Iris pigment epithelial cell (primary cell): ENCODE results near the gene ZNF75A.
"Not testable (repeated sequence)": the region's sequence is repeated elsewhere in the genome, so short reads cannot be mapped to it uniquely, and the experiment has no call there.

Experiments used
- DNase-seq: peaks from one replicate; pipeline ENCODE4 v3.0.0-alpha.2; 2011; ENCODE audit warnings: low read depth

ZNF75A gene

DNA sequence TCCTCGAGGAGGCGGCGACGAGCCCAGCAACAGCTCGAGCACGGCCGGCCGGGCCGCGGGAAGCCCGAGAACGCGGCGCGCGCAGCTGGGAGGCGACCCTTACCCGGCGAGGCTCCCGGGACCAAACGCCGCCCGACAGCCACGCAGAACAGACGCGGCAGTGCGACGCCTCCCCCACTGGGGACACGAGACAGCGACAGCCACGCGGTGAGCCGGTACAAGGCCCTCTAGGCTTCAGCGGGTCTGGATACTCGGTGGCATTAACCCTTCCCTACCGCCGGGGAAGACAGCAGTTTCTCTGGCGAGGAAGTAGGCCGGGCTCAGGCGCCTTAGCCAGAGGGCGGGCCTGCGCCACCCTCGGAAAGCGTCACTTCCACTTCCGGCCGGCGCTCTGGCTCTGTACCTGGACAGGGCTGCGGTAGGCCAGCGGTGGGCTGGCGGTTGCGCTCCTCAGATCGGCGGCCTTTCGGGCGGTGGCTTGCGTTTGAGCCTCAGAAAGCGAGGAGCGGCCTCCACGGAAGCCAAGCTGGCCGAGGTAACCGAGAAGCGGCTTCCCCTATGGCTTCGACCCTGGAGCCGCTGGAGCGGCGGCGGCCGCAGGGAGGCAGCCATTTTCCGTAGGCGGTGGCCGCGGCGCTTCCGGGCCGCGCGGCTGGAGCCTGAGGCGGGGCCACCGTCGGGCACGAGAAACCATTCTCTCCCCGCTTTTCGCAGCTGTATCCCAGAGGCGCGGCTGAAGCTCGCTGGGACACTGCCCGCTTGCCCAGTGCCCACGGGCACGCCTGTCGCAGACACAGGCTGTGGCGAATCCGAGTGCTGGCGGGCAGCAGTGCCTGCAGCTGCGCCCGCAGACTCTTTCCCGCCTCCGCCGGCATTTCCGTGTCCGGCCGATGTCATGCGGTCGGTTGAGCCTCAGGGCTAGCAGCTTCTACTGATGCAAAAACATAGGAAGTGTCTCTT, at the start of gene ZNF75A, which contains the start of gene TIGD7:
Gene ZNF75A, plus strand, starts transcription at position 389 of the 960 bp plus-strand sequence. CDS start 2,932 bp downstream, outside the sequence.
Gene TIGD7, minus strand, starts transcription at position 322 of the 960 bp plus-strand sequence. CDS start 4,816 bp downstream, outside the sequence.
- DNase-seq: peak; percentile 95

DNA sequence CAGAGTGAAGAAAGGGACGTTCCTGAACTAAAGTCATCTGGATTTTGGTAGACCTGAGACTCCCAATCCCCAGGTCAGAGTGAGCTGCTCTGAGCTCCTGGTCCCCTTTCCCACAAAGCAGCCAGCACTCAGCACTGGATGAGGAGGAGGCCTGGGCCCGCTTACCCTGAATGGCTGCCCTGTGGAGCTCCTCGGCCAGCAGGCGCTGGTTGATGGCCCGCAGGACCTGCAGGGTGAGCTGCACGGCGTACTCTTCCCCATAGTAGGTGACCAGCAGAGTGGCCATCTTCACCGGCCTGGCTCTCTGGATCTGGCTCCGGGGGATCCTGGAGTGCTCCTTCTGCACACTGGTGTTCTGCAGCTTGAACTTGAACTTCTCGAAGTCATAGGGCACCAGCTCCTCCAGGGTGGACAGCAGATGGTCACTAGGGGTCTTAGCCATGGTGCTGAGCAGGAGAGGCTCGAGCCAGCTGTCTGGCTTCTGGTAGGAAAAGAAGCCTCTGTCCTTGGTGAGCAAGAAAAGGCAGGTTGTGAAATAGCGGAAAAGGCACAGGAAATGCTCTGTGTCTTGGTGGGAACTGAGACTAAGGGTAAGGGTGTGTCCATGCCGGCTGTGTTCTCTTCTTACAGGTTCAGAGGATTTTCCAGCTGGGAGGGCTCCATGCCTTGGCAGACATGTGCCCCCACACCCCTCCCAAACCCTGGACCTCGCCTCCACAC, 49.0 kb upstream of the ZNF75A start, which contains the start of gene MEFV:
Gene MEFV, minus strand, starts transcription at position 488 of the 720 bp plus-strand sequence. Its CDS starts 46 bp downstream, at position 442.
- peak; percentile 58 for DNase-seq

DNA sequence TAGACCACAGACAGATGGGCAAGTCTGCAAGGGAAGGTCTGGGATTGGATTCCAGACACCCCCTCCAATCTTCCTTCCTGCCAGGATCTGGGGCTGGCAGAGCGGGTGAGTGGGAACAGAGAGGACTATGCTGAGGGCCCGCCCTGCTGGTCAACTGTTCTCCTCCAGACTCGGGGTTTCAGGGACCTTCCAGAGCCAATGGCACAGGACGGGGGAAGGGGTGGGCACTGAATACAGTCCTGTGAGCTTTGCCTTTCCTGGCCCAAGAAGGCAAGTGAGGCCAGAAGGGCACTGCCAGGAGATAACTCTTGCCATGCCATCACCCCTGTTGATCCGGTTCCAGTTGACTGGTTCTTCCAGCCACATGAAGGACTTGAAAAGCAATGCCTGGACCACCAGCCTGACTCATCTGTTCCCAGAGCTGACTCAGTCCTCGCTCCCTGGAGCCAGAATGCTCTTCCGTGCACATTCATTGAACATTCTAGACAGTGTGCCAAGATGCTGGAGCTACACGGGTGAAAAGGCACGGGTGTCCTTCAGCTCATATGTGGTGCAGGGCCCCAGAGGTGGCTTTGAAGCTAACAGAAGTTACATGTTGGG, 48.3 kb upstream of the ZNF75A start:
- DNase-seq: peak; percentile 54

DNA sequence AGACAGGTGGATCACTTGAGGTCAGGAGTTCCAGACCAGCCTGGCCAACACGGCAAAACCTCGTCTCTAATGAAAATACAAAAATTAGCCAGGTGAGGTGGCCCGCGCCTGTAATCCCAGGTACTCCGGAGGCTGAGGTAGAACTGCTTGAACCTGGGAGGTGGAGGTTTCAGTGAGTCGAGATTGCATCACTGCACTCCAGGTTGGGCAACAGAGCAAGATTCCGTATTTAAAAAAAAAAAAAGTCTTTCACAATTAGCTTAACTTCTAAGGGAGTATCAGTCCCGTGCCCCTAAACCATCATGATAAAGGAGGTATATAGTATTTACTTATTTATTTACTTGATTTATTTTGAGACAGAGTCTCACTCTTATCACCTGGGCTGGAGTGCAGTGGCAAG, 45.5 kb upstream of the ZNF75A start:
- DNase-seq: no peak

DNA sequence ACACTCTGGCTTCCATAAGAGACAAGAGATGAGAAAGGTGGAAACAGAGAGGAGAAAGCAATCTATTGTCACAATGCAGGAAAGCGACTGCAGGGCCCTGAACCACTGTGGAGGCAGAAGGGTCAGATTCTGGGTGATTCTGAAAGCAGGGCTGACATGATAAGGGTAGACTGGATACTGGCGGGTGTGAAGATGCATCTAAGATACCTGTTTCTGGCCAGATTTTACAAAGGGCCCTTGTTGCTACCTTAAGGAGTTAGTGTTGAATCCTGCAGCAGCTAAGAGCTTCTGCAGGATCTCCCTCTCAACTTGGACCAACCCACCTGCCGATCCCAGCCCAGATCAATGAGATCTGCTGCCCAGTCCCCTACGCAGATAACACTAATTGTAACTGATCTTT, 42.8 kb upstream of the ZNF75A start:
- DNase-seq: no peak

DNA sequence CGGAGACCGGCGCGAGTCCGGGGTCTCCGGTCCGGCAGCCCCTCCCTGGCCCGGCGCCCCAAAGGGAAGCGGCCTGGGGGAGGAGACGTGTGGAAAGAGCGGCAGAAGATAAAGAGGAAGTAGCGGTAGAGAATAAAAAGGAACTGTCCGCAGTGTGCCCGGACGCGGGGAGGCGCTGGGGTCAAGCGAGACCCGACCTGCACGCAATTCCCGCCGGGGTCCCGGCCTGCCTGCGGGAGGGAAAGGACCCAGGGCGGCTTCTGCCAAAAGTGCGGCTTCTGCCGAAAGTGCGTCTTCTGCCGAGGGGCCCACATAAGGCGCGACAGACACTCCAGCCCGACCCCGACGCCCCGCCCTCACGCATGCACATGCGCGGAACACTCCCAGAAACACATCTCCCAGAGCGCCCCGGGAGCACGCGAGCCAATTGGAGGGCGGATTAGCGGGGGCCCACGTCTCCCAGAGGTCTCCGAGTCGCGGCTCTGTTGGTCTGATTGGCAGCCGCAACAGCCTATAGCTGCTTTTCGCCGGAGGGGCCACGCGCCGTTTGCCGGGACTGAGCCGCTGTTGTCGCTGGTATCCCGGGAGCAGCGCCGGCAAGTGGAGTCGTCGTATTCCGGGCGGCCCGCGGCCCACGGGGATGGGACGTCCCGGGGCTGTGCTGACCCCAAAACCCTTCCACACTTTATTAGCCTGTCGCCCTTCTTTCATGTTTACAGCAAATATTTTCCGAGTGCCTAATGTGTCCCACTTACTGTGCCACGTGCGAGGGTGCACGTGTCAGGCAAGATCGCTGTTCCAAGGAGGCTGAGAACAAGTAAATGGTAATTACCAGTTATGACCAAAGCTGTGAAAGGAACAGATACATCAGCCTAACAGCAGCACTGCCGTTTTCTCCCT, 40.9 kb upstream of the ZNF75A start:
- DNase-seq: peak; percentile 99

DNA sequence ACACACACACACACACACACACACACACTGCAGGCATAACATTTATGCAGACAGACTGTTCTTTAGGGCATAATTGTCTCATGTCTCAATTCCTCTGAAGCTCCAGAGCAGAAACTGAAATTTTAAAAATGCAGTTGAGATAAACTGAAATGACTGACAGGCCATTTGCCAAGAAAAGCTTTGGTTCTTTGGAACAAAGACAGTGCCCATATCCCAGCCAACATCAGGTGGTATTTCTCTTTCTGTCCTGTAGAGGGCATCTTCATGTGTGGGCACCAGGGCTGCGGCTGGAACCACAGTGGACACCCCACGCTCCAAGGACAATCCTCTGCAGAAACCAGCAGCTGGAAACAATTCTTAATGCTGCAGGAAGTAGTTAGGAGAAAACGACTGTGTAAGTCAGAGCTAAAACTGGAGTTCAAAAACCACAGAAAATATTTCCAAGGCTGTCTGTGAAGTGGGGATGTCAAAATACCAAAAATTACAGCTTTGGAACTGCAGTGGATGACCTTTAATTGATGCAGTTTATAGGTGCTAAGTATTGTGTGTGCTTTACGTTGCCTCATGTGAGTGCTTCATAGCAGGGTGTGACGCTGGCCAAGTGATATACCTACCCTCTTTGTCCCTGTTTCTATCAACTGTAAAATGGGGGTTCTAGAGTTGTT, 38.3 kb upstream of the ZNF75A start:
- DNase-seq: peak; percentile 47

DNA sequence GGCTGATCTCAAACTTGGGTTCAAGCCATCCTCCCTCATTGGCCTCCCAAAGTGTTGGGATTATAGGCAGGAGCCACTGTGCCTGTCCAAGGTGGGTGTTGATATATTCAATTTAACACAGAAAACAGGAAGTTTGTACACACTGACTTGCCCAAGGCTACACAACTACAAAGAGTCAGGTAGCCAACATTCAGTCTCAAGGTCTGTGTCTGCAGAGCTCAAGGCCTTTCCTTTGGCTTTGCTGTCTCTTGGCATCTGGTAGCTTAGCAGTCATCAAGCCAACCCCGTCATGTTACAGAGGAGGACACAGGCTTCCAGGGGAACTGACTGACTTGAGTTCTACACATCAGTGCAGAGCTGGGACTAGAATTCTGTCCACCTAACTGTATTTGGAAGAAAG, 37.0 kb upstream of the ZNF75A start:
- DNase-seq: no peak

DNA sequence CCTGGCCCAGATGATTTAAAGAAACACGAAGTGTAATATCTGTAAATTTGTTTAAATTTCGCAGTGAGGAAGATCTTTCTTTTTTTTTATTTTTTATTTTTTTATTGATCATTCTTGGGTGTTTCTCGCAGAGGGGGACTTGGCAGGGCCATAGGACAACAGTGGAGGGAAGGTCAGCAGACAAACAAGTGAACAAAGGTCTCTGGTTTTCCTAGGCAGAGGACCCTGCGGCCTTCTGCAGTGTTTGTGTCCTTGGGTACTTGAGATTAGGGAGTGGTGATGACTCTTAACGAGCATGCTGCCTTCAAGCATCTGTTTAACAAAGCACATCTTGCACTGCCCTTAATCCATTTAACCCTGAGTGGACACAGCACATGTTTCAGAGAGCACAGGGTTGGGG, 34.6 kb upstream of the ZNF75A start:
- DNase-seq: not testable (repeated sequence)

DNA sequence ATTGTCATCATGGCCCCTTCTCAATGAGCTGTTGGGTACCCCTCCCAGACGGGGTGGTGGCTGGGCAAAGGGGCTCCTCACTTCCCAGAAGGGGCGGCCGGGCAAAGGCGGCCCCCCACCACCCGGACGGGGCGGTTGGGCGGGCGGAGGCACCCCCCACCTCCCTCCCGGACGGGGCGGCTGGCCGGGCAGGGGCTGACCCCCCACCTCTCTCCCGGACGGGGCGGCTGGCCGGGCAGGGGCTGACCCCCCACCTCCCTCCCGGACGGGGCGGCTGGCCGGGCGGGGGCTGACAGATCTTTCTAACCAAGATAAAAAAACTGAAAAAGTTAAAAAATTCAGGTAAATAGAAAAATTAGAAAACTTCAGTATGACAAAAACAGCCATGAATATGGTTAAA, 34.0 kb upstream of the ZNF75A start:
- DNase-seq: not testable (repeated sequence)

DNA sequence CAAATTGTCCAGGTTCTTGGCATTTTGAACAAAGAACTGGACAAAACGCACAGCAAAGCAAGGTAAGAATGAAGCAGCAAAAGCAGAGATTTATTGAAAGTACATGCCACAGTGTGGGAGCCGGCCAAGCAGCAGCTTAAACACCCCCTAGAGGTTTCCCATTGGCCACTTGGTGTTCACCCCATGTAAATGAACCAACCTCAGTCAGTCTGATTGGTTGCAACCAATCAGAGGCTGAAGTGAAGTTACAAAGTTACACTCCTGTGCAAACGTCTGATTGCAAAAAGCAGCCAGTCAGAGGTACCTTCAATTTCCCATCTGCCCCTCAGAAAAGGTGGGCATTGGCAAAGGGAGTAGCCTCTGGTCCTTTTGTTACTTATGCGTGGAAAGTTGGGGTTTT, 30.8 kb upstream of the ZNF75A start:
- DNase-seq: peak; percentile 45

DNA sequence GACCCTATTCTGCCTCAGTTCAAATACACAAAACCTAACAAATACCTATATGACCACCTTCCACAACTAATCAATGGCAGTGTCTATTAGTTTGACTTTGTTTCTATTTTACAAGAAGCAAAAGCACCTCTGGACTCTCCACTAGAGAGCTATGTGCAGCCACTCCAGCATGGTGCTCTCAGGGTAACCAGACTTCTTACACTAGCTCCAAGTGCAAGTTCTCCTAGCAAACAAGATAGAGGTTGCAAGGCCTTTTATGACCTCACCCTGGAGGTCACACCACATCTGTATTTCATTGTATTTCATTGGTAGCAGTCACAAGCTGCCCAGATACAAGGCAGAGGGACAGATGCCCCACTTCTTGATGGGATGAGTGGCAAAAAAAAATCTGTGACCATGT, 30.4 kb upstream of the ZNF75A start:
- no peak for DNase-seq

DNA sequence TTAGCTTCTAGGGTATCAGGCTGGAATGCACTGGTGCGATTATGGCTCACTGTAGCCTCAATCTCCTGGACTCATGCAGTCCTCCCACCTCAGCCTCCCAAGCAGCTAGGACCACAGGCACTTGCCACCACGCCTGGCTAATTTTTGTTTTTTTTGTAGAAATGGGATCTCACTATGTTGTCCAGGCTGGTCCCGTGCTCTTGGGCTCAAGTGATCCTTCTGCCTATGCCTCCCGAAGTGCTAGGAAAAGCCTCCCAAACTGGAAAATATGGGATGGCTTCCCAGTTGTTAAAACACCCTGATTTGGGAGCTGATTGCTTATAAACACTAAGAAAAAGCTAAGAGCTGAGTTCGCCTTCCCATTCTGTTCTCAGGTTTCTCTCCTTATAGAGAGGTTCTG, 28.6 kb upstream of the ZNF75A start:
- DNase-seq: no peak

DNA sequence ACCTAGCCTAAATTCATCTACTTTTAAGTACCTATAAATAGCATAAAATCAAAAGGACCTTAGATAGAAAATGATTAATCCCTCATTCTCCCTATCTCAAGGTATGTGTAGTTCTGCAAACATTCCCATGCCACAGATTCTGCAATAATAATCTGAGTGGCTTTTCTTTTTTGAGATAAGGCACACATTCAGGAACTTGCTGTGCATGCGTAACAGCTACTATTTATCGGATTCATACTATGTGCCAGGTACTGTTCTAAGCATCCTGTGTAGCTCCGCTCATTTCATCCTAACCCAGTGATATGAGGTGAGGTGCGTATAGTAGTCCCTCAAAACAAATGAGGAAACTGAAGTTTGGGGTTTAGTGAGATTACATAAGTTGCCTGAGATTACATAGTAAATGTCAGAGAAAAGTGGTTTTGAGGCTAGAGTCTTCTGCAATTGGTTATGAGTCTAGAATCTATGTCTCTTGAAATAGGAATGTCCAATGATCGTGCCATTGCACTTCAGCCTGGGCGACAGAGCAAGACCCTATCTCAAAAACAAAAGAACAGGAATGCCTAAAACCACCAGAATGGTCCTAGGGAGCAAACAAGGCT, 24.0 kb upstream of the ZNF75A start:
- DNase-seq: no peak

DNA sequence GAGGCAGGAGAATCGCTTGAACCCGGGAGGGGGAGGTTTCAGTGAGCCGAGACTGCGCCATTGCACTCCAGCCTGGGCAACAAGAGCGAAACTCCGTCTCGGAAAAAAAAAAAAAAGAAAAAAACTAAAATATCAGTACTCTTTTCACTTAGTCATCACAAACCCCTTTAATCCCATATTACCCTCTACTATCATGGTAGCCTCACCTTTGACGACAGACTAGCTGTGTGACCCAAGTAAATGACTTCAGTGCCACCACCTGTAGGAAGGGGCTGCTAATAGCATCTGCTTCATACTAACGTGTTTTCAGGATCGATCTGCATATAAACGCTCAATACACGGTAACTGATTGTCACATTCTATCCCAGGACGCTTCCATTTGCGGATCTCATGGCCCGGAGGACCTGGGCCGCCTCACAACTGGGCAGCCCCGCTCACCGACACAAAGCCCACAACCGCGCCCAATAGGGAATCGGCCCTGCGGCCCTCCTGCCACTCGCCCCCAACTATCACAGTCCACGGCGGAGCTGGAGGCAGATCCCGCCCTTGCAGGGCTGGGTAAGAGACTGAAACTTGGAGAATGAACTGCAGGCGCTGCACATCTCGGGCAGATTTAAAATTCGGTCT, 23.1 kb upstream of the ZNF75A start:
- peak; percentile 70 for DNase-seq

DNA sequence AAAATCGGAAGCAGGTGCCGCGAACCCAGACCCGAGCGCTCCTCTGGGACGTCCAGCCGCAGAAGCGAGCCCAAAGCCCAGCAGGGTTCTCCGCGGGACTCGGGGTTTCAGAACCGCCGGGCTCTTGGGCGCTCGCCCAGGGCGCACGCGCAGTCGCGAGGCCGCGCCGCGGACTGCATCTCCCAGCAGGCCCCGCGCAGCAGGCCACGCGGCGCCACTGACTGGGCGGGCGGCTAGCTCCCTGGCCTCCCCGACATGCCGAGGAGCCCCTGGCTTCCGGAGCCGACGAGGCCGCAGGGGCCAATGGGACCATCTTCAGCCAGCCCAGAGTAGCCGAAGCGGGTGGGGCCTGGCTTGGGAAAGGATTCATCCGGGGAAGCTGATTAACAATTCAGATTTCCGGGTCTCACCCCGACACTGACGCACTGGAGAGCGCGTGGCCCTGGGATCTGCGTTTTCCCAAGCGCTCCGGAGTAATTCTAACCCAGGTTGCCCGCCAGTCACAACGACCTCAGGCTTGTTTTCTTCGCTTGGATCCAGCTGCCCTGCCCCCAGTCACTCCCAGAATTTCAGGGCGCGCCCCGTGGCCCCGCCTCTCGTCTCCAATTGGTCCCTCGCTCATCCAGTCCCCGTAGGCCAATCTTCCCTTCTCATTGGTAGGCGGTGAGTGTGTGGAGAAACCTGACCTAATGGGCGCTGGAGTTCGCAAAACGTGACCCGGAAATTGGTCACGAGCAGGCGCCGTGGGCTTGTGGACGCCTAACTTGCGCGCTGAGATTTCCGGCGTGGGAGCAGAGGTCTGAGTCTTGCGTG, 22.4 kb upstream of the ZNF75A start, which contains the start of gene ZNF263:
Gene ZNF263, plus strand, starts transcription at position 762 of the 813 bp plus-strand sequence. CDS start 328 bp downstream, outside the sequence.
- DNase-seq: peak; percentile 99

DNA sequence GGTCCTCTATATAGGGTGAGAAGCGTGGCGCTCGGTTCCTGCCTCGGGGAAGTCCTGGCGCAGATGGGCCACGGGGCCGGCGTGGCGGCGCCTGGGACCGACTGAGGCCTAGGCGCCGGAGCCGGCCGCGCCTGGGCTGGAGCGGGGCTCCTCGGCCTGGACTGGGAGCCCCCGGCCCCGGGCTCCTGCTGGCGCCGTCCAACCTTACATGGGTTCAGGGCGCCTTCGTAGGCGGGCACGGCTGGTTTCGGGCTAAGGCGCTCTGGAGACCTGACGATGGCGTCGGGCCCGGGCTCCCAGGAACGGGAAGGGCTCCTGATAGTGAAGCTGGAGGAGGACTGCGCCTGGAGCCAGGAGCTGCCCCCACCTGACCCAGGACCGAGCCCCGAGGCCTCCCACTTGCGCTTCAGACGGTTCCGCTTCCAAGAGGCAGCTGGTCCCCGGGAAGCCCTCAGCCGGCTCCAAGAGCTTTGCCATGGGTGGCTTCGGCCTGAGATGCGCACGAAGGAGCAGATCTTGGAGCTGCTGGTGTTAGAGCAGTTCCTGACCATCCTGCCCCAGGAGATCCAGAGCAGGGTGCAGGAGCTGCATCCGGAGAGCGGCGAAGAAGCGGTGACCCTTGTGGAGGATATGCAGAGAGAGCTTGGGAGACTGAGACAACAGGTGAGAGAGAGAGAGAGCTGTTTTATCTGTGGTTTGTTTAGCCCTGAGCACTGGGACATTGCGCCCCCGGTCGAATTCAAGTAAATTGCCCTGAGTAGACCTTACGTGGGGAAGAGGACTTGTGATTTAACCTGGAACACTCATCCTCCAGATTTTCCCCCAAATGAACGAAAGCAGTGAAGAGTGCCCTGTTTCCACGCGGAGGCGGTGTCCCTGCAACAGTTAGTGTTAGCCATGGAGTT, 21.5 kb upstream of the ZNF75A start:
- DNase-seq: peak; percentile 21

DNA sequence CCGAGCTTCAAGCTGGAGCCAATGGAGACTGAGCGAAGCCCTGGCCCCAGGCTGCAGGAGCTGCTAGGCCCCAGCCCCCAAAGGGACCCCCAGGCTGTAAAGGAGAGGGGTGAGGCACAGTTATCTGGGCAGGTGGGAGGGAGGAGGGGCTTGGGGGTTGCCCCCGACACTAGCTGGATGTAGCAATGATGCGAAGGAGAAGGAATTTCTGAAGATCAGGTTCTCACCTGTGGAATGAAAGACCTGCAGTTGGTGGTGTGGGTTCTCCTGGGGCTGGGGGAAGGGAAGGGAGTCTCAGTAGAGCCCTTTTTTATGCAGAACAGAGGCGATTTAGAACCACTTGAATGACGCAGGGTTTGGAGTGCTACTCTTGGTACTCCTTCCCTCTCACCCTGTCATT, 20.2 kb upstream of the ZNF75A start:
- no peak for DNase-seq
